Large intestine (tissue), 3 donors: ENCODE results near the gene SLC27A3. TPM values are rescaled to one million over a fixed set of nuclear protein-coding genes. Genes with fewer than 3 reads are reported as not detected.

Experiments
- DNase-seq, 2 donors: peaks; one replicate each; pipeline versions ENCODE4 v3.0.0 to v3.0.0-alpha.2; 2013
- H3K27ac ChIP-seq: one replicate; pipeline ENCODE4 v1.5.1; 2013; ENCODE audit warnings: low read length
- H3K27me3 ChIP-seq: 2 replicates; pipeline ENCODE4 v1.6.1; 2013; ENCODE audit warnings: low read length; ENCODE audit not compliant: control insufficient read depth, insufficient read depth
- H3K36me3 ChIP-seq: 2 replicates; pipeline ENCODE4 v1.6.1; 2013; ENCODE audit warnings: low read length; ENCODE audit not compliant: control insufficient read depth, insufficient read depth
- H3K4me1 ChIP-seq: one replicate; pipeline ENCODE4 v1.6.1; 2013; ENCODE audit warnings: low read length; ENCODE audit not compliant: control insufficient read depth, insufficient read depth
- H3K4me3 ChIP-seq: one replicate; pipeline ENCODE4 v1.5.1; 2013; ENCODE audit warnings: low read length
- H3K9me3 ChIP-seq: one replicate; pipeline ENCODE4 v1.6.1; 2013; ENCODE audit warnings: mild to moderate bottlenecking, low read depth, low read length, moderate library complexity; ENCODE audit not compliant: control insufficient read depth
- WGBS: methylation state at CpG from one replicate; pipeline ENCODE4 v1.1.5; 2013; ENCODE audit warnings: low lambda C conversion rate; ENCODE audit not compliant: insufficient coverage; 5-methylcytosine and 5-hydroxymethylcytosine counted together
- polyA plus RNA-seq: library from polyadenylated mRNA; unstranded; fragments of 120-200 nt; gene quantifications from one replicate; pipeline ENCODE4 v1.2.1, GENCODE V29; 2013

The SLC27A3 gene
- polyA plus RNA-seq, 1 donor, result 32.4 TPM

DNA sequence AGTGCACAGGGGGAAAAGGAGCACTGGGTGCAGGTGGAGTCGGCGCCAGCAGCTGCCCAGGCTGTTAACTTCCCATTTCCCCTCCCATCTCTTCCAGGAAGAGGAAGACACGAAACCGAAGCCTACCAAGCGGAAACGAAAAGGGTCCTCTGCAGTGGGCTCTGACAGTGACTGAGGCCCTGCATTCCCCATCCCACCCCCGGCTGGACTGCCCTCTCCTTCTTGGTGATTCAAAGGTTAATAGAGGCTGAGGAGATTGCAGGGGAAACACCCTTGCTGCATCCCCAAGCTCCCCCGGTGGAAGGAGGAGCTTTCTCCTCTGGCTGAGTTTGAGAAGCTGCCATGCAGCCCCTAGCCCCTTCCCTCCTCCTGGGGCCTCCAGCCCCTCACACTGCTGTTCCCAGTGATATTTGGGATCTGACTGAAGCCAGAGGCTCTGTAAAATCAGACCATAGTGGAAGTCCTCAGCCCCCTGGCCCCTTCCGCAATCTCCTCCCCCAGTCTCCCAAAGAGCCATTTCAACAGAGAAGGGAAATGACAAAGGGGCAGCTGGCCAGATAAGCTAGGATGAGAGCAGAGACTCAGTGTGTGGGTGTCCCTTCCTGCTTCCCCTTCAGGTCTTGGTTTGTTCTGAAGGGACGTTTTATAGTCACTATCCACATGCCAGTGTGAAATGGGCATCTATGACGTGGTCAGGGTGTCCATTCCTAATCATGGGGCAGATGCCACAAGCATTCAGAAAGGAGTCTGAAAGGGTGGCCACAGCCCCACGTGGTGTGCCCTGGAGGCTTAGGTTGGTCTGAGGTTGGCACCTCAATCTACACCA, 1.9 kb upstream of the SLC27A3 start:
- Histone ChIP-seq H3K4me3 (no peak overlapping the region), H3K27ac (no peak overlapping the region), H3K4me1 (peaks cover 28% of the 10 kb centered on the region), H3K36me3 (peaks cover 50% of the 10 kb centered on the region), H3K9me3 (no peaks in the 10 kb centered on the region), H3K27me3 (no peaks in the 10 kb centered on the region)
- WGBS, result no CpG with 5 or more reads among the region's 12 CpGs
- no peak for DNase-seq

DNA sequence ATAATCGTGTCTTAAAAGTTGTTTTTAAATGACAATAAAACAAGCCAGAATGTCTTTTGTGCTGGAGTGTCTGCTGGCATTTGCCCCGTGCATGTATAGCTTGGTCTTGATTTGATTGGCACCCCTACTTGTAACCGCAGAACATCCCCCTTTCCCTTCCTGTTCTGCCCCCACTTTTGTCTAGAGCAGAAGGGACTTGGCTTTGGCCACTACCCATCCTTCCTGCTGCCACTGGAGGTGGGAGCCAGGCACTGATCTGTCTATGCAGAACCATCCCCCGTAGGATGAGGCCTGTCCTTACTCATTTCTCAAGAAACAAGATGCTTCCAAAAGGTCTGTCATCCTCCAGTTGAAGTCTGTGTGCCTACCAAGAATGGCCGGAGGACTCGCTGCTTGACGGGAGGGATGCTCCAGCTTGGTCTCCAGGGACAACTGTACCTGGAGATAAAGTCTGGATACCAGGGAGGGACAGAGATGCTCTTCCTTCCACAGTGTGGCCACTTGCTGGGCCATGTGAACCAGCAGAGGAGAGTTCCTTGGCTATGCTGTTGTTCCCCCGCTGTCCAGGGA, 1.1 kb upstream of the SLC27A3 start:
- H3K36me3 ChIP-seq, result peaks cover 51% of the 10 kb centered on the region
- H3K4me3 ChIP-seq, result no peak overlapping the region
- peaks cover 21% of the 10 kb centered on the region for H3K4me1 ChIP-seq

DNA sequence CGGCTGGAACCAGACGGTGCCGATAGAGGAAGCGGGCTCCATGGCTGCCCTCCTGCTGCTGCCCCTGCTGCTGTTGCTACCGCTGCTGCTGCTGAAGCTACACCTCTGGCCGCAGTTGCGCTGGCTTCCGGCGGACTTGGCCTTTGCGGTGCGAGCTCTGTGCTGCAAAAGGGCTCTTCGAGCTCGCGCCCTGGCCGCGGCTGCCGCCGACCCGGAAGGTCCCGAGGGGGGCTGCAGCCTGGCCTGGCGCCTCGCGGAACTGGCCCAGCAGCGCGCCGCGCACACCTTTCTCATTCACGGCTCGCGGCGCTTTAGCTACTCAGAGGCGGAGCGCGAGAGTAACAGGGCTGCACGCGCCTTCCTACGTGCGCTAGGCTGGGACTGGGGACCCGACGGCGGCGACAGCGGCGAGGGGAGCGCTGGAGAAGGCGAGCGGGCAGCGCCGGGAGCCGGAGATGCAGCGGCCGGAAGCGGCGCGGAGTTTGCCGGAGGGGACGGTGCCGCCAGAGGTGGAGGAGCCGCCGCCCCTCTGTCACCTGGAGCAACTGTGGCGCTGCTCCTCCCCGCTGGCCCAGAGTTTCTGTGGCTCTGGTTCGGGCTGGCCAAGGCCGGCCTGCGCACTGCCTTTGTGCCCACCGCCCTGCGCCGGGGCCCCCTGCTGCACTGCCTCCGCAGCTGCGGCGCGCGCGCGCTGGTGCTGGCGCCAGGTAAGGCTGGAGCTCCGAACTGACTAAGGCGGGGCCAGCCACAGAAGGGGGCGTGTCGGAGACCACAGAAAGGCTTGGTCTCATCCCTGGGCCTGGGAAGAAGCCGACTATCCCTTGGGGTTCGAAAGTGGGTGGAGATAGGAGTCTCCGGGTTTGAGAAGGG, 486 bp downstream of the SLC27A3 start:
- Histone ChIP-seq H3K4me1 (peaks cover 17% of the 10 kb centered on the region), H3K9me3 (no peaks in the 10 kb centered on the region), H3K27ac (peak overlapping the region; percentile 80), H3K27me3 (no peaks in the 10 kb centered on the region), H3K36me3 (peaks cover 40% of the 10 kb centered on the region), H3K4me3 (peak overlapping the region; percentile 72)
- WGBS, result no CpG with 5 or more reads among the region's 83 CpGs
- peak; percentile 73 to 85 for DNase-seq

More for the DNA sequence above, 1.1 kb upstream of the SLC27A3 start:
- no peak for DNase-seq
- no peak overlapping the region for H3K27ac ChIP-seq
- no peaks in the 10 kb centered on the region for H3K27me3 ChIP-seq
- WGBS, result 67% methylated on average over 1 of the region's 8 CpGs
- no peaks in the 10 kb centered on the region for H3K9me3 ChIP-seq

DNA sequence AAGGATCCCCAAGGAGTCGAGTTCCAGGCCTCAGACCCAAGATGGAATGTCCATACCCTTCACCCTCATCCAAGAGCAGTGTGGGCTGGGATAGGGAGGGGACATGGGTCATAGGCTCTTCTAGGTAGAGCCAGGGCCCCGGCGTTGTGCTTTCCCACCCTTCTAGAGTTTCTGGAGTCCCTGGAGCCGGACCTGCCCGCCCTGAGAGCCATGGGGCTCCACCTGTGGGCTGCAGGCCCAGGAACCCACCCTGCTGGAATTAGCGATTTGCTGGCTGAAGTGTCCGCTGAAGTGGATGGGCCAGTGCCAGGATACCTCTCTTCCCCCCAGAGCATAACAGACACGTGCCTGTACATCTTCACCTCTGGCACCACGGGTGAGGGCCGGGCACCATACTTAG, 1.1 kb downstream of the SLC27A3 start:
- no CpG with 5 or more reads among the region's 10 CpGs for WGBS
- peaks cover 34% of the 10 kb centered on the region for H3K36me3 ChIP-seq
- peaks cover 17% of the 10 kb centered on the region for H3K4me1 ChIP-seq
- no peaks in the 10 kb centered on the region for H3K27me3 ChIP-seq
- no peak for DNase-seq
- no peaks in the 10 kb centered on the region for H3K9me3 ChIP-seq
- peak overlapping the region; percentile 72 for H3K4me3 ChIP-seq
- peak overlapping the region; percentile 80 for H3K27ac ChIP-seq

DNA sequence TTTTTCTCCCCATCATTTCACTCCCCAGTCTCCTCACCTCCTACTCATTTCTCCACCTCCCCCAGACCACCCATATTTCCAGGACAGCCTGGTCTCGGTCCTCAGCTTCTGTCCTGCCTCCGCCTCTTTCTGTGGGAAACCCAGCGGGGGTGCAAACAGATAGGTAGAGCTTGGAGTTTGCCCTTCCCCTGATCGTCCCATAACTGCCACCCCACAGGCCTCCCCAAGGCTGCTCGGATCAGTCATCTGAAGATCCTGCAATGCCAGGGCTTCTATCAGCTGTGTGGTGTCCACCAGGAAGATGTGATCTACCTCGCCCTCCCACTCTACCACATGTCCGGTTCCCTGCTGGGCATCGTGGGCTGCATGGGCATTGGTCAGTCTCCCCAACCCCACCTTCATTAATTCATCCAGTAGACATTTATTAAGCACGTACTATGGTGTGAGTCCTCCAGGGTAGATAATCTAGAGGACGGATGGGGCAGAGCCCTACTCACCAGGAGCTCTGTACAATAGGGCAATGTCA, 1.7 kb downstream of the SLC27A3 start:
- H3K36me3 ChIP-seq, result peaks cover 29% of the 10 kb centered on the region
- WGBS, result no CpG with 5 or more reads among the region's 10 CpGs
- no peak overlapping the region for H3K4me3 ChIP-seq
- H3K27me3 ChIP-seq, result no peaks in the 10 kb centered on the region
- no peak for DNase-seq
- no peak overlapping the region for H3K27ac ChIP-seq
- no peaks in the 10 kb centered on the region for H3K9me3 ChIP-seq
- H3K4me1 ChIP-seq, result peaks cover 17% of the 10 kb centered on the region

DNA sequence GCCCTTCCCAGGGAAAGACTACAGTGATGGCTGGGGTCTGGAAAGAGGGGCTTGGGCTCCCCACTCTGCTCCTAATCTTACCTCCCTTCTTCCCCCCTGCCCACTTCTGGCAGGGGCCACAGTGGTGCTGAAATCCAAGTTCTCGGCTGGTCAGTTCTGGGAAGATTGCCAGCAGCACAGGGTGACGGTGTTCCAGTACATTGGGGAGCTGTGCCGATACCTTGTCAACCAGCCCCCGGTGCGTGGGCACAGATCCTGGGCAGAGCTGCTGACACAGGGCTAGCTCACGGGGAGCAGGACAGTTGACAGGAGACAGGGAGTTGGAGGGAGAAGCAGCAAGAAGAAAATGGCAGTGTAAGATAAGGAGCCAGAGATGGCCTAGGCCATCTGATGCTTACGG, 2.4 kb downstream of the SLC27A3 start:
- no peaks in the 10 kb centered on the region for H3K9me3 ChIP-seq
- DNase-seq, result no peak
- WGBS, result 100% methylated on average over 1 of the region's 7 CpGs
- peaks cover 17% of the 10 kb centered on the region for H3K4me1 ChIP-seq
- H3K27me3 ChIP-seq, result no peaks in the 10 kb centered on the region
- H3K36me3 ChIP-seq, result peaks cover 21% of the 10 kb centered on the region
- H3K27ac ChIP-seq, result no peak overlapping the region
- H3K4me3 ChIP-seq, result no peak overlapping the region

DNA sequence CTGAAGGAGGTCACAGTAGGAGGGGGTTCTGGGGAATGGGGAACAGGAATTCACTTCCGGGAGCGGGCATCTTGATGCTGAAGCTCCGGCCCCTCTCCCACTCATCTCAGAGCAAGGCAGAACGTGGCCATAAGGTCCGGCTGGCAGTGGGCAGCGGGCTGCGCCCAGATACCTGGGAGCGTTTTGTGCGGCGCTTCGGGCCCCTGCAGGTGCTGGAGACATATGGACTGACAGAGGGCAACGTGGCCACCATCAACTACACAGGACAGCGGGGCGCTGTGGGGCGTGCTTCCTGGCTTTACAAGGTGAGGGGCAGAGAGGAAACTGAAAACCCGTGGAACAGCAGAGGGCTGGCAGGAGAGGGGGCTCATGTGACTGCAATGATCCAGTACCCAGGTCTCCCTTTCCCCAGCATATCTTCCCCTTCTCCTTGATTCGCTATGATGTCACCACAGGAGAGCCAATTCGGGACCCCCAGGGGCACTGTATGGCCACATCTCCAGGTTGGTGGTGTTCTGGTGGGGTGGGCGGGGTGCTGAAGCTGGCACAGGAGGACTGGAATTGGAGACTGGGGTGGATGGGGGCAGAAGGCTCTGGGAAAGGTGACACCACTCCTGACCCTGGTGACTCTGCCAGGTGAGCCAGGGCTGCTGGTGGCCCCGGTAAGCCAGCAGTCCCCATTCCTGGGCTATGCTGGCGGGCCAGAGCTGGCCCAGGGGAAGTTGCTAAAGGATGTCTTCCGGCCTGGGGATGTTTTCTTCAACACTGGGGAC, 3.0 kb downstream of the SLC27A3 start:
- Histone ChIP-seq H3K27ac (no peak overlapping the region), H3K4me3 (no peak overlapping the region), H3K9me3 (no peaks in the 10 kb centered on the region), H3K36me3 (peaks cover 15% of the 10 kb centered on the region), H3K27me3 (no peaks in the 10 kb centered on the region), H3K4me1 (peaks cover 20% of the 10 kb centered on the region)
- WGBS, result no CpG with 5 or more reads among the region's 22 CpGs
- DNase-seq, result no peak

DNA sequence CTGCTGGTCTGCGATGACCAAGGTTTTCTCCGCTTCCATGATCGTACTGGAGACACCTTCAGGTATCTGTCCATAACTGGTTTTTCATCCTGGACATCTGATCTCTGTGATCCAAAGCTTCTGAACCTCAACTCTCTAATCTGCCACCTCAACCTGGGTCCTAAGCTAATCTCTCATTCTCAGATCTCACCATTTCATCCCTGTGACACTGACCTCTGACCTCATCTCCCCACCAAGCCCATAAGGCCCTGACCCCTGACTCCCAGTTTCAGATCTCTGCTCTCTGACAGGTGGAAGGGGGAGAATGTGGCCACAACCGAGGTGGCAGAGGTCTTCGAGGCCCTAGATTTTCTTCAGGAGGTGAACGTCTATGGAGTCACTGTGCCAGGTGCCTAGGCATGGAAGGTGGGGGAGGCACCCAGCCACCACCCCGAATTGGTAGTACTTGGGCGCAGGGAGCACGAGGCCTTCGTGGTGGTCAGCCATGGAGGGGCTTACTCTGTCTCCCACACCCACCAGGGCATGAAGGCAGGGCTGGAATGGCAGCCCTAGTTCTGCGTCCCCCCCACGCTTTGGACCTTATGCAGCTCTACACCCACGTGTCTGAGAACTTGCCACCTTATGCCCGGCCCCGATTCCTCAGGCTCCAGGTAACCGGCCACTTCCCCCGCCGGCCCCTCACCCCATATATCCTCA, 3.8 kb downstream of the SLC27A3 start:
- Histone ChIP-seq H3K36me3 (peaks cover 8% of the 10 kb centered on the region), H3K4me3 (no peak overlapping the region), H3K4me1 (peaks cover 20% of the 10 kb centered on the region), H3K27me3 (no peaks in the 10 kb centered on the region), H3K9me3 (no peaks in the 10 kb centered on the region), H3K27ac (no peak overlapping the region)
- no CpG with 5 or more reads among the region's 18 CpGs for WGBS
- no peak for DNase-seq

DNA sequence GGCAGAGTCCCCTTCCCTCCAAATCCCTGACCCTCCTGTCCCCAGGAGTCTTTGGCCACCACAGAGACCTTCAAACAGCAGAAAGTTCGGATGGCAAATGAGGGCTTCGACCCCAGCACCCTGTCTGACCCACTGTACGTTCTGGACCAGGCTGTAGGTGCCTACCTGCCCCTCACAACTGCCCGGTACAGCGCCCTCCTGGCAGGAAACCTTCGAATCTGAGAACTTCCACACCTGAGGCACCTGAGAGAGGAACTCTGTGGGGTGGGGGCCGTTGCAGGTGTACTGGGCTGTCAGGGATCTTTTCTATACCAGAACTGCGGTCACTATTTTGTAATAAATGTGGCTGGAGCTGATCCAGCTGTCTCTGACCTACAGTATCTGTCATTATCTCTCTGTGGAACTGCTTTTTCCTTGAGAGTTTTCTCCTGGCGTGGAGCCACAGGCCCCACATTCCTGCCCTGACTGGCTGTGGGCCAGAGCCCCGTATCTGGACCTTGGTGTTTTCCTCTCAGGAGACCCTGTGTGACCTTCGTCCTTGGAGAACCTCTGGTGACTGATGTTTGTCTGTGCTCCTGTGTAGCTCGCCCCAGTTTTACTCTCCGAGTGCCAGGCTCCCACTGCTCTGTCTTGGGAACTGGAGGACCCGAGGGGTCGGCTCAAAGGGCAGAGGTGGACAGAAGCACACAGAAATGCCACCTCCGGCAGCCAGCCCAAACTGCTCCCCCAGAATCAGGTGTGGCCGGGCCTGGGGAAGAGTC, 4.8 kb downstream of the SLC27A3 start:
- Histone ChIP-seq H3K4me3 (no peak overlapping the region), H3K27ac (no peak overlapping the region), H3K36me3 (peaks cover 7% of the 10 kb centered on the region), H3K4me1 (peaks cover 14% of the 10 kb centered on the region), H3K9me3 (no peaks in the 10 kb centered on the region), H3K27me3 (no peaks in the 10 kb centered on the region)
- no CpG with 5 or more reads among the region's 17 CpGs for WGBS
- no peak for DNase-seq
